Activated CD4-positive, alpha-beta T cell treated with anti-CD3 and anti-CD28 coated beads for 24 hours (primary cell): ENCODE results near the gene ACACA.

Experiments used
- DNase-seq, 2 donors: peaks; one replicate each; pipeline ENCODE4 v3.0.0-alpha.2; 2020; ENCODE audit warnings: low read depth in 2 of 2

Gene ACACA

GRCh38 chr17:37134050-37134449 lies 272.6 kb downstream of the ACACA start:
- no peak for DNase-seq

- DNase-seq: no peak
These were observed 273.5 kb downstream of the ACACA start for GRCh38 chr17:37133136-37133535.

- DNase-seq: no peak
These were observed 274.7 kb downstream of the ACACA start for GRCh38 chr17:37131669-37132611.

- no peak for DNase-seq
These were observed 275.6 kb downstream of the ACACA start for GRCh38 chr17:37130984-37131446.

GRCh38 chr17:37124821-37125173 lies 281.8 kb downstream of the ACACA start:
- no peak for DNase-seq

- DNase-seq: no peak
These were observed 282.5 kb downstream of the ACACA start for GRCh38 chr17:37123941-37124820.

GRCh38 chr17:37123386-37123785 lies 283.2 kb downstream of the ACACA start:
- DNase-seq: no peak

- no peak for DNase-seq
These were observed 285.0 kb downstream of the ACACA start for GRCh38 chr17:37121616-37122015.

- DNase-seq: no peak
These were observed 288.1 kb downstream of the ACACA start for GRCh38 chr17:37118366-37119137.

GRCh38 chr17:37117373-37118142 lies 289.1 kb downstream of the ACACA start:
- DNase-seq: no peak

- DNase-seq: no peak
These were observed 289.9 kb downstream of the ACACA start for GRCh38 chr17:37116671-37117185.

- no peak for DNase-seq
These were observed 295.3 kb downstream of the ACACA start for GRCh38 chr17:37111329-37111728.

GRCh38 chr17:37110746-37111145 lies 295.9 kb downstream of the ACACA start:
- DNase-seq: no peak

- DNase-seq: no peak
These were observed 296.6 kb downstream of the ACACA start for GRCh38 chr17:37109731-37110710.

GRCh38 chr17:37109106-37109505 lies 297.5 kb downstream of the ACACA start:
- no peak for DNase-seq

GRCh38 chr17:37107406-37108083 lies 299.1 kb downstream of the ACACA start:
- no peak for DNase-seq

- no peak for DNase-seq
These were observed 300.6 kb downstream of the ACACA start for GRCh38 chr17:37106049-37106448.

GRCh38 chr17:37103231-37103630 lies 303.4 kb downstream of the ACACA start:
- DNase-seq: no peak

- DNase-seq: no peak
These were observed 305.3 kb downstream of the ACACA start for GRCh38 chr17:37101306-37101705.
